Stimulated activated naive CD8-positive, alpha-beta T cell treated with anti-CD3 and anti-CD28 coated beads, Interleukin-15, amount 100 ng/mL, for 72 hours (primary cell): ENCODE measurements around the gene WDR11.
A peak's percentile ranks its signal among the peaks of the same experiment; 100 is the strongest.
"Not testable (repeated sequence)": the region's sequence is repeated elsewhere in the genome, so short reads cannot be mapped to it uniquely, and the experiment has no call there.

Experiments
- ATAC-seq: fragments of 150-1000 bp; cut with Tn5 transposase; 2 replicates; pipeline ENCODE4 v1.10.0; 2021; ENCODE audit warnings: mild to moderate bottlenecking, moderate library complexity
- DNase-seq, 2 donors: peaks; one replicate each; pipeline ENCODE4 v3.0.0; 2021 to 2022
- H3K27ac Mint-ChIP-seq, 2 donors: one replicate each; pipeline ENCODE4 v1.8.0; 2022; ENCODE audit warnings: mild to moderate bottlenecking in 2 of 2, mixed read lengths in 2 of 2, moderate library complexity in 2 of 2
- H3K27me3 Mint-ChIP-seq: one replicate; pipeline ENCODE4 v1.8.0; 2022; ENCODE audit warnings: mixed read lengths
- H3K4me1 Mint-ChIP-seq: one replicate; pipeline ENCODE4 v1.8.0; 2022; ENCODE audit warnings: mild to moderate bottlenecking, mixed read lengths
- H3K4me3 Mint-ChIP-seq, 2 donors: one replicate each; pipeline ENCODE4 v1.8.0; 2022; ENCODE audit warnings: mild to moderate bottlenecking in 2 of 2, mixed read lengths in 2 of 2, moderate library complexity in 1 of 2
- H3K9me3 Mint-ChIP-seq, 2 donors: one replicate each; pipeline ENCODE4 v1.8.0; 2022; ENCODE audit warnings: mixed read lengths in 2 of 2

Gene WDR11

GRCh38 chr10:120923886-120924285 is 72.7 kb downstream of the WDR11 start:
- H3K9me3 Mint-ChIP-seq, H3K4me1 Mint-ChIP-seq, H3K27ac Mint-ChIP-seq, DNase-seq, ATAC-seq, H3K4me3 Mint-ChIP-seq: not testable (repeated sequence)
- H3K27me3 Mint-ChIP-seq, result peaks cover 13% of the 10 kb centered on the region

- no peak for ATAC-seq
Observed at GRCh38 chr10:120926611-120927010, 75.4 kb downstream of the WDR11 start.

DNA sequence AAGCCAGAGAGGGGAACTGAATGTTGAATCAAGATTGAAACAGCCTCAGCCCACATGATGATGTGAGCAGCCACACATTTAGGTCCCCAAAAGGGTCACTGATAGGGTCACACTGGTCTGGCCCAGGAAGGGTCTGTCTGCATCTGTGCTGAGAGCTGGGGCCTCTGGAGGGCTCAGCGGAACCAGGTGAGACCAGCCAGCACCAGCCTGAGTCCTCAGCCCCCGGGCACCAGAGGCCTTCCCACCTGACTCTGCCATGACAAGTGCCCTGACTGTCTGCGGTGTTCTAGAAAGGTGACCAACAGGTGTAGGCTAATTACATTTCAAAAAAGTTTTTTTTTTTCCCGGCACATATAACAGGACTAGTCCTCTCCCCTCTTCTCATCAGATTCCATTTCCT is 76.2 kb downstream of the WDR11 start:
- H3K27me3 Mint-ChIP-seq, result peaks cover 13% of the 10 kb centered on the region
- no peak for ATAC-seq
- peak overlapping the region in 1 of 2 donors; percentile 38 for H3K27ac Mint-ChIP-seq
- H3K4me3 Mint-ChIP-seq, result no peak overlapping the region
- no peak for DNase-seq
- no peaks in the 10 kb centered on the region for H3K4me1 Mint-ChIP-seq
- no peaks in the 10 kb centered on the region for H3K9me3 Mint-ChIP-seq

More at GRCh38 chr10:120926611-120927010, 75.4 kb downstream of the WDR11 start:
- Mint-ChIP-seq H3K4me3 (no peak overlapping the region), H3K9me3 (no peaks in the 10 kb centered on the region), H3K27me3 (peaks cover 13% of the 10 kb centered on the region), H3K27ac (no peak overlapping the region), H3K4me1 (no peaks in the 10 kb centered on the region)
- no peak for DNase-seq

- Mint-ChIP-seq H3K27ac (no peak overlapping the region), H3K27me3 (peaks cover 18% of the 10 kb centered on the region), H3K4me1 (no peaks in the 10 kb centered on the region), H3K4me3 (no peak overlapping the region), H3K9me3 (no peaks in the 10 kb centered on the region)
- DNase-seq (no peak), ATAC-seq (no peak)
Observed at GRCh38 chr10:120929166-120929565, 78.0 kb downstream of the WDR11 start.

GRCh38 chr10:120931423-120931822 is 80.3 kb downstream of the WDR11 start:
- H3K27me3 Mint-ChIP-seq, result peaks cover 11% of the 10 kb centered on the region
- no peak overlapping the region for H3K4me3 Mint-ChIP-seq
- no peaks in the 10 kb centered on the region for H3K4me1 Mint-ChIP-seq
- DNase-seq (no peak), ATAC-seq (no peak)
- H3K9me3 Mint-ChIP-seq, result peaks cover 0 to 4% of the 10 kb centered on the region in 2 donors
- H3K27ac Mint-ChIP-seq, result no peak overlapping the region

- Mint-ChIP-seq H3K4me1 (no peaks in the 10 kb centered on the region), H3K4me3 (no peak overlapping the region), H3K27me3 (peaks cover 6% of the 10 kb centered on the region), H3K9me3 (peaks cover 0 to 4% of the 10 kb centered on the region in 2 donors), H3K27ac (no peak overlapping the region)
- DNase-seq (no peak), ATAC-seq (no peak)
Observed at GRCh38 chr10:120931999-120932398, 80.8 kb downstream of the WDR11 start.

DNA sequence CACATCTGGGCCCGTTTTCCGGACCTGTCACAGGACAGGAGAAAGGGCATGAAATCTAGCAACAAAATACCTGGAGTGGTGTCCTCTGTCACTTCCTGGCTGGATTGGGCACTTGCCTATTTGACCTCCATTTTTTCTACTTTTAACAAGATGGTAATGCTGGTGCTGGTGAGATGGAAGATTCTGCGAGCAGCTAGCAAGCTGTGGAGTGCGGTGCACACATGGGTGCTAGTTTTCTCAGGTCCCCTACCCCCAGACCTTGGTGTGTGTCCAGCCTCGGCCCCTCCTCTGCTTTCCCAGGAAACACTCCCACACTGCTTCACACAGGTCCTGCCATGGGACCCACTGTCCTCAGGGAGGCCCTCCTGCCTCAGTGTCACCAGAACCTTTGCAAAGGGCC is 87.7 kb downstream of the WDR11 start:
- DNase-seq (no peak), ATAC-seq (no peak)
- Mint-ChIP-seq H3K9me3 (peaks cover 0 to 4% of the 10 kb centered on the region in 2 donors), H3K4me1 (peaks cover 8% of the 10 kb centered on the region), H3K27ac (no peak overlapping the region), H3K27me3 (peaks cover 18% of the 10 kb centered on the region), H3K4me3 (no peak overlapping the region)

GRCh38 chr10:120940299-120940900 is 89.2 kb downstream of the WDR11 start:
- H3K4me1 Mint-ChIP-seq, result peaks cover 8% of the 10 kb centered on the region
- no peak overlapping the region for H3K27ac Mint-ChIP-seq
- H3K27me3 Mint-ChIP-seq, result peaks cover 14% of the 10 kb centered on the region
- peaks cover 0 to 4% of the 10 kb centered on the region in 2 donors for H3K9me3 Mint-ChIP-seq
- H3K4me3 Mint-ChIP-seq, result no peak overlapping the region
- DNase-seq (no peak), ATAC-seq (no peak)

DNA sequence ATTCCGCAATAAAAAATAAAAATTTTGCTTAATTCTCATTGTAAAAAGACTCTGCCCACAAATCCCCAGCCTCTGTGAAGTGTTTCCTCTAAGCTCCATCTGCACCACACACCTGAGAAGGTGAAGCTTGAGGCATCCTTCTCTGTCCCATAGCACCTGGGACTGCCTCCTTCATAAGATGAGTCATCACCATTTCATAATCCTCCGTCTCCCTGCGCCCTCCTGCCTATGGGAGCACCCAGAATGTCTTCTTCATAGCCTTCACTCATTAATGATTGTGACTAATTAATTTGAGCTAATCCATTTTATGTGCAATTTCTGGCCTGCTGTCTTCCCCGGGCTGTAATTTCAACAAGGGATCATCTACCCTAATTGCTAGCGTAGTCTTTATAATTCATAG is 90.3 kb downstream of the WDR11 start:
- Mint-ChIP-seq H3K27me3 (peaks cover 14% of the 10 kb centered on the region), H3K9me3 (no peaks in the 10 kb centered on the region), H3K4me3 (no peak overlapping the region), H3K27ac (no peak overlapping the region), H3K4me1 (peaks cover 8% of the 10 kb centered on the region)
- DNase-seq (no peak), ATAC-seq (no peak)

DNA sequence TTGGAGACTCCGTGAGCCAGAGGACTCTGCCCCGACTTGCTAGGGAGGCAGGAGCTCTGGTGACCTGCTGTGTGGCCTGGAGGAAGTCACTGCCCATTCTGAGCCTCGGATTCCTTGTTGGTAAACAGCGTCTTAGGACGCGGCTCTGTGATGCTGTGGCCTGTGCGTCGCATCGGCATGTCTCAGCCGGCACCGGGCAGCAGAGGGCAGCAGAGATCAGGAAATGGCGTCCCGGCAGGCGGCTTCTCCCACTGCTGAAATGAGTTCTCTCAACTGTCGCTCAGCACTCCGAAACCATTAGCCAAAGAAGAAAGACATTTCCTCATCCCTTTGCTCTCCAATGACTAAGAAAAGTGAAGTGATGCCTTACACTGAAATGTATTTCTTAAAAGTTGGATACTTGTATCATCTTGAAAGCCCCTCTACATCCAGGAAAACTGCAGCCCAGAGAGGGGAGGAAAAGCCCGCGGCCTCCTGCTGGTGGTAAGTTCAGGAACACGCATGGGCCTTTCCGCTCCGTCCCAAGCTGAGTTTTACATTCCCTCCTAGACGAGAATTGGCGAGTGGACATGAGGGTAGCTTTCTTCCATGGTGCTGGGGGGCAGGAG is 91.7 kb downstream of the WDR11 start:
- Mint-ChIP-seq H3K27ac (peak overlapping the region; percentile 14 to 59), H3K4me1 (peaks cover 8% of the 10 kb centered on the region), H3K27me3 (peaks cover 24% of the 10 kb centered on the region), H3K9me3 (no peaks in the 10 kb centered on the region), H3K4me3 (peak overlapping the region; percentile 3 to 44)
- DNase-seq, result peak; percentile 70 to 76
- peak; percentile 88 for ATAC-seq

DNA sequence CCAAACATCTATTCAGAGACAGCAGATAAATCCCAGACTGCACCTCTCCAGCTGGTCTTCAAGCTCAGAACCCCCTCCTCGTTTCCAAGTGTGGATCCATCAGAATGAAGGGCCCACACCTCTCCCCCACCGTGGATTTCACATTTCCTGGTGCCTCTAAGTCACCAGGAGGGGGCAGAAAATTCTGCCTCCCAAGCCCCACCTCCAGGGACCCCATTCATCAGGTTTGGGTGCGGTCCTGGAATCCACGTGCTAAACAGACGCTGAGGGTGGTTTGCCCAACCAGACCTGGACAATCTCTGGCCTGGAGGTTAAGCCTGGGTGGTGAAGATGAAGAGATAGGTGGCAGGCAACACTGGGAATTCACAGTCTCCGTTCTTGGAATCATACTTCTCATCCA is 92.4 kb downstream of the WDR11 start:
- H3K27ac Mint-ChIP-seq, result no peak overlapping the region
- peaks cover 28% of the 10 kb centered on the region for H3K27me3 Mint-ChIP-seq
- no peaks in the 10 kb centered on the region for H3K9me3 Mint-ChIP-seq
- ATAC-seq (no peak), DNase-seq (no peak)
- H3K4me1 Mint-ChIP-seq, result peaks cover 8% of the 10 kb centered on the region
- no peak overlapping the region for H3K4me3 Mint-ChIP-seq

DNA sequence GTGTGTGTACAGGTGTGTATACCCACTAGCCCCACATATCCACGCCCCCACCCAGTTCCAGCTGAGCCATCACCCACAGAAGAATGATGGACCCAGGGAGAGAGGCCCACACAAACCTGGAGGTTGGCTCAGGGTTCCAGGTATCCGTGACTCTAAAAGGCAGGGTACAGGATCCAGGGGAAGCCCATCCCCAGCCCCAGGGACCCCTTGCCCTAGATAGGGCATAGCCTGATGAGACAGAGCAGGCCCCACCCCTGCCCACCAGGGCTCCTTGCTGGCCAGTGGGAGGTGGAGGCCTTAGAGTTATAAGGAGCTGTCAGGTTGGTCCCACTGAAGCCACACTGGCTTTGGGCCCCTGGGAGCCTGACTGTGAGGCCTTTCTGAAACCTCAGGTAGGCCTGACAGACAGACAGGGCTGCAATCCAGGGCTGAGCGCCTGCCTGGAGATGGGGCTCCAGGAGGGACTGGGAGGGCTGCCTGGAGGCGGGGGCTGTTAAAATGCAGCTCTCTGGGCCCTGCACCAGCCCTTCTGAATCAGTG is 93.5 kb downstream of the WDR11 start:
- H3K27ac Mint-ChIP-seq, result no peak overlapping the region
- ATAC-seq (no peak), DNase-seq (no peak)
- H3K9me3 Mint-ChIP-seq, result no peaks in the 10 kb centered on the region
- H3K27me3 Mint-ChIP-seq, result peaks cover 28% of the 10 kb centered on the region
- H3K4me3 Mint-ChIP-seq, result no peak overlapping the region
- H3K4me1 Mint-ChIP-seq, result peaks cover 11% of the 10 kb centered on the region

DNA sequence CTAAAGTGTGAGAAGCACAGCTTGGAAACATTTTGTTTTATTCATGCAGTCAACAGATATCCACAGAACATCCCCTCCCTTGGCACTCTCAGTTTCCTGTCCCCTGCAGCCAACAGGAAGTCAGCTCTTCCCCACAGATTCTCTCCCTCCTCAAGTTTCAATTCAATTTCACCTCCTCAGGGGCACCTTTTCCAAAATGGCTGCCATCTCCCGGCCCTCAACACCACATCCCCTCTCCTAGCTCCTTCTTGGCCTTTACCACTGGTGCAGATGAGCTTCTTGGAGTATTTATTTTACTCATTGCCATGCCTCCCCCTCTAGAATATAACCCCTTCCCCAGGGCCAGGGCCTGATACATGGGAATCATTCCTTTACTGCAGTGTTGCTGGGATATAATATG is 94.0 kb downstream of the WDR11 start:
- H3K4me1 Mint-ChIP-seq, result peaks cover 16% of the 10 kb centered on the region
- H3K27ac Mint-ChIP-seq, result no peak overlapping the region
- peaks cover 33% of the 10 kb centered on the region for H3K27me3 Mint-ChIP-seq

DNA sequence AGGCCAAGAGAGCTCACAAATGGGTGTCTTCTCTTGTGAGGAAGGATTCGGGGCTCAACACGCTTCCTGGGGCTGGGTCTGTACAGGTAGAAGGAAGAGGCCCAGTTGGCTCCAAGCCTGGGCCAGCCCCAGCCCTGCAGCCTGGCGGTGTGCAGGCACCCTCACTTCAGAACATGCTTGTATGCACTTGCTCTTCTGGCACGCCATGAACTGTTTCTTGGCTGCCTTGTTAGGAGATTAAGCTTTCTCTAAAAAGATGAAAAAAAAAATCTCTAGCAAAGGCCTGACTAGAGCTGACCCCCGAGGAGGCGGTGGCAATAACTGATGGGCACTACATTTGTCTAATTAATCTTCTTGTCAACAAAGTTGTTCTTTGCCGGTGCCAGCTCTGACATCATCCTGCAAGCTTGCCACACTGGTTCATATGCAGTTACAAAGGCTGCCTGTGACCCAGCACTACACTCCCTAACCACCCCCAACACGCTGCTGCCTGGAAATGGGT is 94.7 kb downstream of the WDR11 start:
- Mint-ChIP-seq H3K4me1 (peaks cover 17% of the 10 kb centered on the region), H3K4me3 (no peak overlapping the region), H3K9me3 (no peaks in the 10 kb centered on the region), H3K27me3 (peaks cover 39% of the 10 kb centered on the region), H3K27ac (peak overlapping the region in 1 of 2 donors; percentile 63)
- no peak for DNase-seq
- no peak for ATAC-seq

More for the DNA sequence above, 94.0 kb downstream of the WDR11 start:
- ATAC-seq, result no peak
- Mint-ChIP-seq H3K4me3 (no peak overlapping the region), H3K9me3 (no peaks in the 10 kb centered on the region)
- DNase-seq, result no peak

DNA sequence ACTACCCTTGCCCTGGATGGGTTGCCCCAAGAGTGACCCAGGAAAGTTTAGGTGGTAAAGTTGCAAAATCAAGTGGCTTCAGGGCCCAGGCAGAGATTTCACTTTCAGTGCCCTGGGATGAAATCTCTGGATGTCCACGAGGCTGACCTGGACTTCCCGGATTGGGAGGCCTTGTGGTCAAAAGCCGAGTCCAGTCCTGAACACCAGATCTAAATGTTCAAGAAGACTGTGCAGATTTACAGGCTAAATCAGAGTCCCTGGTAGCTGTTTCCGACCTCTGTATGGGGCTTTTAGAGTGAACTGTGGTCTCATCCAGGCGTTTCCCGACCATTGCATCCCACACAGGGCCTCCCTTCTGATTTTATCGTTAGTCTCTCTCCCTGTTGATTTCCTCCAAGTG is 95.3 kb downstream of the WDR11 start:
- ATAC-seq (no peak), DNase-seq (no peak)
- peaks cover 46% of the 10 kb centered on the region for H3K27me3 Mint-ChIP-seq
- no peaks in the 10 kb centered on the region for H3K9me3 Mint-ChIP-seq
- peaks cover 17% of the 10 kb centered on the region for H3K4me1 Mint-ChIP-seq
- no peak overlapping the region for H3K4me3 Mint-ChIP-seq
- H3K27ac Mint-ChIP-seq, result no peak overlapping the region

GRCh38 chr10:120948889-120949608 is 97.9 kb downstream of the WDR11 start:
- no peak overlapping the region for H3K27ac Mint-ChIP-seq
- peak overlapping the region in 1 of 2 donors; percentile 50 for H3K4me3 Mint-ChIP-seq
- peaks cover 52% of the 10 kb centered on the region for H3K27me3 Mint-ChIP-seq
- H3K9me3 Mint-ChIP-seq, result no peaks in the 10 kb centered on the region
- peak; percentile 93 for ATAC-seq
- peak; percentile 57 to 68 for DNase-seq
- peaks cover 10% of the 10 kb centered on the region for H3K4me1 Mint-ChIP-seq
